CMK (cell line): Measurements from ENCODE around the gene LDLR.
"Not testable (repeated sequence)": the region's sequence is repeated elsewhere in the genome, so short reads cannot be mapped to it uniquely, and the experiment has no call there.

ENCODE experiments used
- DNase-seq: peaks from one replicate; pipeline ENCODE4 v3.0.0-alpha.2; 2010; ENCODE audit warnings: low read depth

Gene LDLR

GRCh38 chr19:11070123-11070522 lies 19.1 kb upstream of the LDLR start:
- DNase-seq, result no peak

- DNase-seq, result no peak
These were observed 15.7 kb upstream of the LDLR start for GRCh38 chr19:11073568-11073967.

- DNase-seq, result not testable (repeated sequence)
These were observed 12.5 kb upstream of the LDLR start for GRCh38 chr19:11076792-11077191.

- DNase-seq, result no peak
These were observed 10.4 kb upstream of the LDLR start for GRCh38 chr19:11078893-11079292.

GRCh38 chr19:11079999-11080398 lies 9.3 kb upstream of the LDLR start:
- DNase-seq, result no peak

- no peak for DNase-seq
These were observed 1.3 kb upstream of the LDLR start for GRCh38 chr19:11087870-11088505.

GRCh38 chr19:11088506-11089253 lies 583 bp upstream of the LDLR start:
- DNase-seq, result no peak

- DNase-seq, result not testable (repeated sequence)
These were observed 676 bp downstream of the LDLR start for GRCh38 chr19:11090014-11090263.

GRCh38 chr19:11090264-11090996 lies 1.2 kb downstream of the LDLR start:
- DNase-seq, result peak; percentile 90

- no peak for DNase-seq
These were observed 1.9 kb downstream of the LDLR start for GRCh38 chr19:11090997-11091702.

- DNase-seq, result no peak
These were observed 2.5 kb downstream of the LDLR start for GRCh38 chr19:11091703-11092153.

GRCh38 chr19:11092181-11092538 lies 2.9 kb downstream of the LDLR start:
- DNase-seq, result no peak

GRCh38 chr19:11093689-11094238 lies 4.5 kb downstream of the LDLR start:
- no peak for DNase-seq

GRCh38 chr19:11094520-11094894 lies 5.2 kb downstream of the LDLR start:
- DNase-seq, result no peak

- no peak for DNase-seq
These were observed 7.1 kb downstream of the LDLR start for GRCh38 chr19:11096210-11096841.

- DNase-seq, result not testable (repeated sequence)
These were observed 8.1 kb downstream of the LDLR start for GRCh38 chr19:11097367-11097766.

- no peak for DNase-seq
These were observed 9.1 kb downstream of the LDLR start for GRCh38 chr19:11098327-11098726.

- DNase-seq, result no peak
These were observed 9.6 kb downstream of the LDLR start for GRCh38 chr19:11098861-11099260.

- no peak for DNase-seq
These were observed 10.8 kb downstream of the LDLR start for GRCh38 chr19:11100049-11100448.

GRCh38 chr19:11101057-11101456 lies 11.8 kb downstream of the LDLR start:
- DNase-seq, result no peak

- no peak for DNase-seq
These were observed 13.7 kb downstream of the LDLR start for GRCh38 chr19:11102944-11103343.

- DNase-seq, result not testable (repeated sequence)
These were observed 14.4 kb downstream of the LDLR start for GRCh38 chr19:11103667-11104066.
